ENCODE results near the gene PIK3CD.

The PIK3CD gene

GRCh38 chr1:9659328-9659727 lies 7.8 kb downstream of the PIK3CD start:
- in situ Hi-C loops (cut with HindIII; ENCODE audit: low sequenced_read_pairs) = no loop called here
- no peak for TF ChIP-seq CTCF (IDR thresholded peaks at IDR 0.05; ENCODE audit: low read depth, low read length)
- DNase-seq (ENCODE audit: low read depth, low spot score) = peak; percentile 19
- H3K4me3 ChIP-seq (ENCODE audit: low read depth, low read length) = no peak overlapping the region

GRCh38 chr1:9663257-9663656 lies 11.7 kb downstream of the PIK3CD start:
- TF ChIP-seq CTCF (IDR thresholded peaks at IDR 0.05; ENCODE audit: low read depth, low read length) = no peak
- no peak for DNase-seq (ENCODE audit: low read depth, low spot score)
- no peak overlapping the region for H3K4me3 ChIP-seq (ENCODE audit: low read depth, low read length)
- in situ Hi-C loops (cut with HindIII; ENCODE audit: low sequenced_read_pairs) = no loop called here

GRCh38 chr1:9665193-9665592 lies 13.7 kb downstream of the PIK3CD start:
- in situ Hi-C loops (cut with HindIII; ENCODE audit: low sequenced_read_pairs) = no loop called here
- TF ChIP-seq CTCF (IDR thresholded peaks at IDR 0.05; ENCODE audit: low read depth, low read length) = no peak
- no peak for DNase-seq (ENCODE audit: low read depth, low spot score)
- no peak overlapping the region for H3K4me3 ChIP-seq (ENCODE audit: low read depth, low read length)

- TF ChIP-seq CTCF (IDR thresholded peaks at IDR 0.05; ENCODE audit: low read depth, low read length) = no peak
- in situ Hi-C loops (cut with HindIII; ENCODE audit: low sequenced_read_pairs) = no loop called here
- no peak for DNase-seq (ENCODE audit: low read depth, low spot score)
- H3K4me3 ChIP-seq (ENCODE audit: low read depth, low read length) = no peak overlapping the region
Observed at GRCh38 chr1:9668080-9668479, 16.5 kb downstream of the PIK3CD start.

- DNase-seq (ENCODE audit: low read depth, low spot score) = no peak
- H3K4me3 ChIP-seq (ENCODE audit: low read depth, low read length) = no peak overlapping the region
- in situ Hi-C loops (cut with HindIII; ENCODE audit: low sequenced_read_pairs) = no loop called here
- no peak for TF ChIP-seq CTCF (IDR thresholded peaks at IDR 0.05; ENCODE audit: low read depth, low read length)
Observed at GRCh38 chr1:9670085-9670484, 18.6 kb downstream of the PIK3CD start.

GRCh38 chr1:9671377-9672140 lies 20.0 kb downstream of the PIK3CD start:
- TF ChIP-seq CTCF (IDR thresholded peaks at IDR 0.05; ENCODE audit: low read depth, low read length) = no peak
- H3K4me3 ChIP-seq (ENCODE audit: low read depth, low read length) = no peak overlapping the region
- in situ Hi-C loops (cut with HindIII; ENCODE audit: low sequenced_read_pairs) = no loop called here
- DNase-seq (ENCODE audit: low read depth, low spot score) = peak; percentile 58
